ENCODE data around the gene KDM1B.

KDM1B gene

DNA sequence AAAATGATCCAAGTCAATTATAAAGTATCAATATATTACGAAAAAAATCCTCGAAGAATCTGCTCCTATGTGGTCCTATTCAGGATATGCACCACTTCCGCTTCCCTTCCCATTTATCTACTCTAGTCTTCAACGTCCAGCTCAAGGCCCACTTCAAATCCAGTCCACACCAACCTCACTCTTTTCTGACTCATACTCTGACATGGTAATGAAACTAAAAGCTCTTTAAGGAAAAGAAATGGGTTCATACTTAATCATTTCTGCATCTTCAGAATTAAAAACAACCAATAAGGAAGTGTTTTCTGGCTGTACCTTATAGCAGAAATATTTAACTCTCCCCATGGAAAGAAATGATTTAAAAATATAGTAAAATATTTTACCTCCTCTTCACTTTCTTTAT, 94.0 kb downstream of the KDM1B start:
- H3K27me3 ChIP-seq (ENCODE audit: insufficient read depth, low read length), result no peaks in the 10 kb centered on the region
- H2AFZ ChIP-seq (ENCODE audit: low read depth, low read length), result no peak overlapping the region
- no peaks in the 10 kb centered on the region for H3K9me3 ChIP-seq (ENCODE audit: low read length)
- peaks cover 91% of the 10 kb centered on the region for H3K36me3 ChIP-seq (ENCODE audit: insufficient read depth, low read length)
- H3K4me3 ChIP-seq (ENCODE audit: low read length), result no peak overlapping the region
- no peaks in the 10 kb centered on the region for H3K4me1 ChIP-seq (ENCODE audit: insufficient read depth, low read length)

DNA sequence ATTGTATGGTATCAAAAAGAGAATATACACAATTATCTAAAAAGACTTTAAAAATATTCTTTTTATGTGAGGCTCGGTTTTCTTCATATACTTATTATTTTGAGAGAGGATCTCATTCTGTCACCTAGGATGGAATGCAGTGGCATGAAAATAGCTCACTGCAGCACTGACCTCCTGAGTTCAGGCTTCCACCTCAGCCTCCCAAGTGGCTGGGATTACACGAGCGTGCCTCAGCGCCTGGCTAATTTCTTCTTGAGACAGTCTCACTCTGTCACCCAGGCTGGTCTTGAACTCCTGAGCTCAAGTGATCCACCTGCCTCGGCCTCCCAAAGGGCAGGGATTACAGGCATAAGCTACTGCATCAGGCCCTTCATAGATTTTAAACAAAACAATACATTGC, 98.4 kb downstream of the KDM1B start:
- Histone ChIP-seq H3K4me1 (ENCODE audit: insufficient read depth, low read length) (no peaks in the 10 kb centered on the region), H3K4me3 (ENCODE audit: low read length) (no peak overlapping the region), H3K9me3 (ENCODE audit: low read length) (peaks cover 1% of the 10 kb centered on the region), H3K36me3 (ENCODE audit: insufficient read depth, low read length) (peaks cover 91% of the 10 kb centered on the region), H2AFZ (ENCODE audit: low read depth, low read length) (no peak overlapping the region), H3K27me3 (ENCODE audit: insufficient read depth, low read length) (no peaks in the 10 kb centered on the region)

DNA sequence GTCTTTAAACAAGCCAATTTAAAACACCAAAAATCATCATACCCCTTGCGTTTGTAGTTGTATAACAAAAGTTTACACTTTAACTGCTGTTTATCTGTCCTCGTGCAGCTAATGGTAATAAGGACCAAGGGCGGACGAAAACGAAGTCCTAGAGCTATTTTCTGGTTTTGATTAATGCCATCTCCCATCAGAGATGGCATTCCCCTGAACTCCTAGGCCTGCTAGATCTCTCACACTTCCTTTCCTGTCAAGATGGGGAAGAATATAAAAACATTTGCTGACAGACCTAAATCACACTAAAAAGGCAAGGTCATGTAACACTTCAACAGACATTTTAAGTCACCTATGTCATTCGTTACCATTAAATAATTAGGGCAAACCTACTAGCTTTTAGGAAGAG, 99.6 kb downstream of the KDM1B start:
- peaks cover 88% of the 10 kb centered on the region for H3K36me3 ChIP-seq (ENCODE audit: insufficient read depth, low read length)
- peaks cover 1% of the 10 kb centered on the region for H3K9me3 ChIP-seq (ENCODE audit: low read length)
- no peak overlapping the region for H2AFZ ChIP-seq (ENCODE audit: low read depth, low read length)
- H3K4me3 ChIP-seq (ENCODE audit: low read length), result no peak overlapping the region
- no peaks in the 10 kb centered on the region for H3K4me1 ChIP-seq (ENCODE audit: insufficient read depth, low read length)
- no peaks in the 10 kb centered on the region for H3K27me3 ChIP-seq (ENCODE audit: insufficient read depth, low read length)

DNA sequence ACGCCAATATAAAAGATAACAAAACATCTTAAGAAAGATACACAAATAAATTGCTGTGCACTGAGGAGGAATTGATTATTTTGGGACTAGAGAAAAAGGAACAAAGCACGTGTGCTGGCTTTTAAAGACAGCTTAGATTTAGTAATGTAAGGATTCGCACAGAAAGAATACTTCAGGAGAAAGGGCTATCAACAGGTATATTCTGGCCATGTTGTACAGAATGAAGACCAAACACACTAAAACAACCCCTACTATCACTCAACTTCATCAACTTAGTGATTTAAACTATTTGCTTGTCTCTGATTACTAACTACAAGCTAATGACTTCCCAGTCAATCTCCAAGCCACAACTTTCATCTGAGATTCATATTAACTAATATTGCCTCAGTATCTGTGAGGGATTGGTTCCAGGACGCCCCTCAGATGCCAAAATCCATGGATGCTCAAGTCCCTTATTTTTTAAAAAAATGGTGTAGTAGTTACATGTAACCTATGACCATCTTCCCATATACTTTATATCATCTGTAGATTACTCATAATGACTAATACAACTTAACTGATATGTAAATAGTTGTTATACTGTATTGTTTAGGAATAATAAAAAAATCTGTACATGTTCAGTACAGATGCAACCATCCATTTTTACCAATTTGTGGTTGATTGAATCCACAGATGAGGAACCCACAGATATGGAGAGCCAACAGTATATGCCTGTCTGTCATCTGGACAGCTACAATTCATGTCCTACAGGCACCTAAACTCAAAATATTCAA, 104.6 kb downstream of the KDM1B start:
- Histone ChIP-seq H3K4me3 (ENCODE audit: low read length) (no peak overlapping the region), H3K36me3 (ENCODE audit: insufficient read depth, low read length) (peaks cover 67% of the 10 kb centered on the region), H2AFZ (ENCODE audit: low read depth, low read length) (no peak overlapping the region), H3K4me1 (ENCODE audit: insufficient read depth, low read length) (peaks cover 14% of the 10 kb centered on the region), H3K9me3 (ENCODE audit: low read length) (peaks cover 3% of the 10 kb centered on the region), H3K27me3 (ENCODE audit: insufficient read depth, low read length) (no peaks in the 10 kb centered on the region)

DNA sequence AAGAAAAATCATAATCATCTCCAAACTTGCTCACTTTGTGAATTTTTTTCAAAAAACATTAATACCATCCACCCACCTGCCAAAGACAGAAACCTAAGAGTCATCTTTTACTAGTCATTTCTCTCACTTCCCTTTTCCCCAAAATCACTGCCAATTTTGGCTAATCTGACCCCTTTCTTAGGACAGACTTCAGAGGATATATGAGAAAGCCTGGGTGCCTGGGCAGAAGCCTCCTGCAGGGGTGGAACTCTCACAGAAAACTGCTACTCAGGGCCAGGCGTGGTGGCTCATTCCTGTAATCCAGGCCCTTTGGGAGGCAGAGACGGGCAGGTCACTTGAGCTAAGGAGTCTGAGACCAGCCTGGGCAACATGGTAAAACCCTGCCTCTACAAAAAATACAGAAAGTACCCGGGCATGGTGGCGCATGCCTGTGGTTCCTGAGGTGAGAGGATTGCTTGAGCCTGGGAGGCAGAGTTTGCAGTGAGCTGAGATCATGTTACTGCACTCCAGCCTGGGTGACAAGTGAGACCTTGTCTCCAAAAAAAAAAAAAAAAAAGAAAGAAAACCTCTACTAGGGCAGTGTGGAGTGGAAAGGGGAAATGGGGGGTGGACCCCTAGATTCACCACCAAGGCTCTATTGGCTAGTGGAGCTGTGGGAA, 105.4 kb downstream of the KDM1B start:
- Histone ChIP-seq H3K4me1 (ENCODE audit: insufficient read depth, low read length) (peaks cover 20% of the 10 kb centered on the region), H3K4me3 (ENCODE audit: low read length) (no peak overlapping the region), H3K9me3 (ENCODE audit: low read length) (peaks cover 3% of the 10 kb centered on the region), H3K36me3 (ENCODE audit: insufficient read depth, low read length) (peaks cover 60% of the 10 kb centered on the region), H2AFZ (ENCODE audit: low read depth, low read length) (no peak overlapping the region), H3K27me3 (ENCODE audit: insufficient read depth, low read length) (no peaks in the 10 kb centered on the region)

DNA sequence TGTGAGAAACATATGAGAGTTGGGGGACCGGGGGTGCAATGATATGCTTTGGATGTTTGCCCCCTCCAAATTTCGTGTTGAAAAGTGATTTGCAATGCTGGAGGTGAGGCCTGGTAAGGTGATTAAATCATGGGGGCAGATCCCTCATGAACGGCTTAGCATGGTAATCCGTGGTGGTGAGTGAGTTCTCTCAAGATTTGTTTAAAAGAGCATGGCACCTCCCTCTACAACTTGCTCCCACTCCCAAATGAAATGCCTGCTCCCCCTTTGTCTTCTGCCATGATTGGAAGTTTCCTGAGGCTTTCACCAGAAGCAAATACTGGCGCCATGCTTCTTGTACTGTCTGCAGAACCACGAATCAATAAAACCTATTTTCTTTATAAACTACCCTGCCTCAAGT, 106.7 kb downstream of the KDM1B start:
- Histone ChIP-seq H3K4me3 (ENCODE audit: low read length) (peak overlapping the region; percentile 71), H2AFZ (ENCODE audit: low read depth, low read length) (no peak overlapping the region), H3K4me1 (ENCODE audit: insufficient read depth, low read length) (peaks cover 20% of the 10 kb centered on the region), H3K27me3 (ENCODE audit: insufficient read depth, low read length) (no peaks in the 10 kb centered on the region), H3K9me3 (ENCODE audit: low read length) (peaks cover 3% of the 10 kb centered on the region), H3K36me3 (ENCODE audit: insufficient read depth, low read length) (peaks cover 48% of the 10 kb centered on the region)

DNA sequence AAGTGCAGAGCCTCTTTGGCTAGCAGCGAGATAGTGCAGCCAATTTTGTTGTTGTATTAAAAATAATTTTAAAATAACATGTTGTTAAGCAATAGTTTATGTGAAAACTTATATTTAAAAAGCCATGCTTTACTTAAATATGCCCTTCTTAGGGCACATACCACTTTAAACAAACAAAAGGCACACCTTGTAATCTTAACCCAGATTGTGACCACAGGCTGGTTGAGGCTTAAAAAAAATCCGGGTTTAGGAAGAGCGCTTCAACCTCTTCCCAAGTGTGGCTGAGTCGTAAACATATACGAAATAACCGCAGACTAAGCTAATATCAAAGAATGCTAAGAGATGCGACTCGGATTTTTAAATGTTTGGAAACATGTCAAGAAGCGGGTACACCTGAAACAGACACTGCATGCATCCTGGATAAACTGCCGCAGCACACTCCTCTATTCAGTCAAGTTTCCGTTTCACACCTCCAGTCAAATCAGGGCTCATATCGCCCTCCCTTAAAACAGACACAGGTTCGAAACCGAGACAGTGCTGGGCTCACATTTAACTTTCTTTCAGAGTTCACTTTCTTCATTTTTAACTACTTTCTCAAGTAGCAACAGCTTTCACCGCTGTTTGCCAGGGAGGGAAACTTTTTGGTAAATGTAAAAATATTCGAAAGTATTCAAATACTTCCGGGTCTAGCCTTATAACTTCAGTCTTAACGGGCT, 107.6 kb downstream of the KDM1B start:
- peaks cover 2% of the 10 kb centered on the region for H3K9me3 ChIP-seq (ENCODE audit: low read length)
- no peak overlapping the region for H2AFZ ChIP-seq (ENCODE audit: low read depth, low read length)
- peaks cover 20% of the 10 kb centered on the region for H3K4me1 ChIP-seq (ENCODE audit: insufficient read depth, low read length)
- peaks cover 38% of the 10 kb centered on the region for H3K36me3 ChIP-seq (ENCODE audit: insufficient read depth, low read length)
- no peaks in the 10 kb centered on the region for H3K27me3 ChIP-seq (ENCODE audit: insufficient read depth, low read length)
- H3K4me3 ChIP-seq (ENCODE audit: low read length), result peak overlapping the region; percentile 71

DNA sequence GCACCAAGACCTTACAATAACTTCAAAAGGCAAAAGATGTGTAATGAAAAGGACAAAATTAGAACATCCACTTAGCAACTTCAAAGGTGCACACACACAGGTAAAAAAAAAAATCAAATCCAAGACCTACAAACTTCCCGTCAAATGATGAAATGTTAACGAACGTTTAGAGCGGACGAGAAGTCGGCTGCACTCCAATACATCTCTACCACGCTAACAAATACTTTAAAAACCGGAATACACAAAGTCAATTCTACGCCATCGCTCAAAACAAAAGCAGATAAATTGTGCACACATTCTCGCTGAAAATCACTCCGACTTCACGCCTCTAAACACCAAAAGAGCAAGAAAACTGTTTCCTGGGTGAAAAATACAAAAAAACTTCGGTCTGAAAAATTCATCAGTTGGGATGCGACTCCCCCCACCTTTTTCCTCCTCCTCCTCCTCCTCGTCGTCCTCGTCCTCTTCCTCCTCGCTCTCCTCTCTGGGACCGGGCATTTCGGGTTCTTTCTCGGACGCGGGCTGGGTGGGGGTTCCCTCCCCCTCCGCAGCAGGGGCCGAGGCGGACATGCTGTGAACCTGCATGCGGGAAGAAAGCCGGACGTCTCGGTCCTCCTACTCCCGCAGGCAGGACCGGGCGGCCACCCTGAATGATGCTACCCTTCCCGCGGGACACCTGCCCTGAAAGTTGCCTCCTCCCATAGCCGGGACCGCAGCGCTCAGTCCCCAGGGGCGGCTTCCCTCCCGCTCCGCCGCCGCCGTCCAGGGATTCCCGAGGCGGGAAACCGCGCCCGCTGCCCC, 108.4 kb downstream of the KDM1B start:
- H2AFZ ChIP-seq (ENCODE audit: low read depth, low read length), result peak overlapping the region; percentile 32
- peaks cover 2% of the 10 kb centered on the region for H3K9me3 ChIP-seq (ENCODE audit: low read length)
- peaks cover 20% of the 10 kb centered on the region for H3K4me1 ChIP-seq (ENCODE audit: insufficient read depth, low read length)
- H3K27me3 ChIP-seq (ENCODE audit: insufficient read depth, low read length), result no peaks in the 10 kb centered on the region
- H3K4me3 ChIP-seq (ENCODE audit: low read length), result peak overlapping the region; percentile 71
- peaks cover 32% of the 10 kb centered on the region for H3K36me3 ChIP-seq (ENCODE audit: insufficient read depth, low read length)

DNA sequence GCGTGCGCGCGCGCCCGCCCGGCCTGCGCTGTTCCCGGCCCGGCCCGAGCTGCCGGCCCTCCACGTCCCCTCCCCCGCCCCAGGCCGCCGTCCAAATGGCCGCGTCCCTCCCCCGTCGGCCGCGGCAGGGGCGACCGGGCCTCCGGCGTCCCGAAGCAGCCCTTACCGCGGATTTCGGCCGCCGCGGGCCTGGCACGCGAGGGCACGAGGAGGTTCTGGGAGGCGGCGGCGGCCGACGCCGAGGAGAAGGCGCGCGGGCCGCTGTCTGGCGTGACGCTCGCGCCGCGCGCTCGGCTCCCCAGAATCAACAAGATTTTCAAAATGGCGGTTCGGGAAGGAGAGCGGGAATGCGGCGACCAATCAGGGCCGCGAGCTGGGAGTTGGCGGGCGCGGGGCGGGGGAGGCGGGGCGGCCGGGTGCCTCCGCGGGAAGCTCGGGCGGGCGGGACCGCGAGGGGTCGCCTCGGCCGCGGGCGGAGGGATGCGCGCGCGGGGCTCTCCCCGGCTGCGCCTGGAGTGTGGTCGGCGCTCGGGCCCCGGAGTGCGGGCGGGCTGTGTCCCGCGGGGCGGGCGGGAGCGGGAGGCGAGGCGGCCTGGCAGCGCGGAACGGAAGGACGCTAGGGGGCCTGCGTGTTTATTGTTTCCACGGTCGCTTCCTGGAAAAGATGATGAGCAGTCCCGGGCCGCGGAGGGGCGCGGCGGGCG, 109.1 kb downstream of the KDM1B start, which contains the start of gene DEK:
Gene DEK (minus strand): TSS at position 312 of the 704 bp plus-strand sequence. CDS start 543 bp downstream, outside the sequence.
- no peaks in the 10 kb centered on the region for H3K27me3 ChIP-seq (ENCODE audit: insufficient read depth, low read length)
- peak within 1 kb of the TSS; percentile 66 for H2AFZ ChIP-seq (ENCODE audit: low read depth, low read length)
- H3K36me3 ChIP-seq (ENCODE audit: insufficient read depth, low read length), result peaks cover 27% of the 10 kb centered on the region
- peaks cover 20% of the 10 kb centered on the region for H3K4me1 ChIP-seq (ENCODE audit: insufficient read depth, low read length)
- peak within 1 kb of the TSS; percentile 71 for H3K4me3 ChIP-seq (ENCODE audit: low read length)
- peaks cover 2% of the 10 kb centered on the region for H3K9me3 ChIP-seq (ENCODE audit: low read length)

DNA sequence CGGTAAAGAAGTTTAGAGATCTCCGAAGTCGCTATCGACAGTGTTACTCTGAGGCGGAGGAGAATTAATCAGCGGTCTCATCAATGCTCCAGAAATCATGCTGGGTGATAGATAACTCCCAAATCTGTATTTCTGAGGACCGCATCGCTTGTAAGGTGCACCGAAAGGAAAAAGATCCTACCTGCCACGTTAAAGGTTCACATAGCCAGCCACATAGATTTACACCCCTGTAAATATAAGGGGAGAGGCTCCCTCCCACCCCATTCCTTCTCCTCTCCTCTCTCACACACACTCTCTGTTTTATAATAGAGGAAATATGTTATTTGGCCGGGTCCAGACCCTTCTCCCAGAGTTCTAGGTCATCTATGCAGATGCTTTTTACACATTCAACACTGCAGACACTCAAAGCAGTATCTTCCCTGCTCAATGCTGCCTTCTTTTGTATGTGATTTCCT, 109.7 kb downstream of the KDM1B start:
- Histone ChIP-seq H3K4me3 (ENCODE audit: low read length) (peak overlapping the region; percentile 71), H3K27me3 (ENCODE audit: insufficient read depth, low read length) (no peaks in the 10 kb centered on the region), H3K4me1 (ENCODE audit: insufficient read depth, low read length) (peaks cover 20% of the 10 kb centered on the region)

DNA sequence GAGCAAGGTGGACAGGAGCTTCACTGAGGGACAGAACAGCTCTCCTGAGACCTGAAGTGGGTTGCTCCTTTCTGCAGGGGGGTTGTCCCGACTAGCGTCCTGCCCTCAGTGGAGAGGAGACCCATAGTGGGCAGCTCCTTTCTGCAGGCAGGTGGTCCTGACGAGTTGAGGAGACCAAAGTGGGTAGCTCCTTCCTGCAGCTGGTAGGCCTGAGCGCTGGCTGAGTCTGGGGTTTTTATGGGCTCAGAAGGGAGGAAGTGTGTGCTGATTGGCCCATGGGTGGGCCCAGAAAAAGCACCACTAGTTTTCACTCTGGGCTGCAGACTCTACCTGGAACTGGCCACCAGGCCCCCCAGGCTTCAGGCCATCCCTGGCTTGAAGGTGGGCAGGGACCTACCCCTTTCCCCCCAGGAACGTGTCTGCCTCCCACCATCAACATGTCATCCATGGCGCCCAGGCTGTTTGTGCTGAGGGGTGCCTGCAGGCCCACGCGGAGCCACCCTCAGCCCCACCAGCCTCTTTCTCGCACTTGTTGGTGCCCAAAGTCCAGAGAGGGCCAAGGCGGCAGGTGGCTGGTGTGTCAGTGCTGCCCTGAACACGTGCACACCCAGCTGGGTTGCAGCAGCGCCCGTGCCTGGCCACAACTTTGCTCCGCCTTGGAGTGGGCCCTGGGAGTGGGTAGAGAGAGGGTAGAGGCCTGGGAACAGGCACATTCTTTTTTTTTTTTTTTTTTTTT, 110.7 kb downstream of the KDM1B start:
- Histone ChIP-seq H3K9me3 (ENCODE audit: low read length) (peaks cover 1% of the 10 kb centered on the region), H2AFZ (ENCODE audit: low read depth, low read length) (no peak overlapping the region), H3K4me3 (ENCODE audit: low read length) (no peak overlapping the region), H3K36me3 (ENCODE audit: insufficient read depth, low read length) (peaks cover 12% of the 10 kb centered on the region), H3K27me3 (ENCODE audit: insufficient read depth, low read length) (no peaks in the 10 kb centered on the region), H3K4me1 (ENCODE audit: insufficient read depth, low read length) (peaks cover 20% of the 10 kb centered on the region)

More for the DNA sequence above, 109.7 kb downstream of the KDM1B start:
- Histone ChIP-seq H3K9me3 (ENCODE audit: low read length) (peaks cover 2% of the 10 kb centered on the region), H3K36me3 (ENCODE audit: insufficient read depth, low read length) (peaks cover 22% of the 10 kb centered on the region), H2AFZ (ENCODE audit: low read depth, low read length) (peak overlapping the region; percentile 66)

Data from neuron (in vitro differentiated cells).